ENCODE data around the gene TCF7. TPM values are rescaled to one million over a fixed set of nuclear protein-coding genes. Genes with fewer than 3 reads are reported as not detected.

The TCF7 gene
- total RNA-seq, 1 donor from 2014 or later = 2.0 TPM

- no peak for DNase-seq (ENCODE audit: low read depth)
These were observed 1.1 kb upstream of the TCF7 start for GRCh38 chr5:134113363-134113889.

- peak; percentile 21 for DNase-seq (ENCODE audit: low read depth)
These were observed 665 bp downstream of the TCF7 start for GRCh38 chr5:134114886-134115805.

- no peak for DNase-seq (ENCODE audit: low read depth)
These were observed 1.3 kb downstream of the TCF7 start for GRCh38 chr5:134115806-134116175.

GRCh38 chr5:134116286-134116685 is 1.8 kb downstream of the TCF7 start:
- no peak for DNase-seq (ENCODE audit: low read depth)

GRCh38 chr5:134116789-134117761 is 2.6 kb downstream of the TCF7 start:
- DNase-seq (ENCODE audit: low read depth) = no peak

GRCh38 chr5:134118212-134118835 is 3.8 kb downstream of the TCF7 start:
- DNase-seq (ENCODE audit: low read depth) = no peak

GRCh38 chr5:134119720-134120119 is 5.2 kb downstream of the TCF7 start:
- no peak for DNase-seq (ENCODE audit: low read depth)

GRCh38 chr5:134120386-134121138 is 6.1 kb downstream of the TCF7 start:
- no peak for DNase-seq (ENCODE audit: low read depth)

GRCh38 chr5:134122530-134122929 is 8.0 kb downstream of the TCF7 start:
- no peak for DNase-seq (ENCODE audit: low read depth)

- DNase-seq (ENCODE audit: low read depth) = no peak
These were observed 8.9 kb downstream of the TCF7 start for GRCh38 chr5:134123360-134123759.

- no peak for DNase-seq (ENCODE audit: low read depth)
These were observed 10.0 kb downstream of the TCF7 start for GRCh38 chr5:134124289-134125038.

GRCh38 chr5:134125039-134126015 is 10.8 kb downstream of the TCF7 start:
- DNase-seq (ENCODE audit: low read depth) = peak; percentile 80

- DNase-seq (ENCODE audit: low read depth) = peak; percentile 36
These were observed 12.9 kb downstream of the TCF7 start for GRCh38 chr5:134127376-134127861.

GRCh38 chr5:134127988-134128647 is 13.6 kb downstream of the TCF7 start:
- no peak for DNase-seq (ENCODE audit: low read depth)

GRCh38 chr5:134128648-134128995 is 14.1 kb downstream of the TCF7 start:
- DNase-seq (ENCODE audit: low read depth) = no peak

- no peak for DNase-seq (ENCODE audit: low read depth)
These were observed 15.1 kb downstream of the TCF7 start for GRCh38 chr5:134129411-134130238.

GRCh38 chr5:134130239-134130945 is 15.9 kb downstream of the TCF7 start:
- DNase-seq (ENCODE audit: low read depth) = no peak
